ENCODE results near the gene PLPPR1.
"Not testable (repeated sequence)": the region's sequence is repeated elsewhere in the genome, so short reads cannot be mapped to it uniquely, and the experiment has no call there.

PLPPR1 gene

GRCh38 chr9:101225271-101225670, 196.7 kb downstream of the PLPPR1 start:
- DNase-seq: no peak

DNA sequence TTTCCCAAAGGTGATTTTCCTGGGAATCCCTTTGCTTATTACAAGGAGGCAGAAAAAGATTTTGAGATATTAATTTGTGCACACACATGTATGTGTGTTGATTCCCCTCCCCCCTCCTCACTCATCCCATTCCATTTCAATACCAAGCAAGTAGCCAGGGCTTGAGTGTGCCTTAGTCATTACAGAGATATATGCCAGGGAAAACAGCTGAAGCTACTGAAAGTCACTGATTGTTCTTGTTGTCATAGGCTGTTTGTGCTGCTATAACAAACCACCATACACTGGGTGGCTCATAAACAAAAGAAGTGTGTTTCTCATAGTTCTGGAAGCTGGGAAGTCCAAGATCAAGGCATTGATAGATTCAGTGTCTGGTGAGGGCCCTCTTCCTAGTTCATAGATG, 197.6 kb downstream of the PLPPR1 start:
- DNase-seq: no peak

DNA sequence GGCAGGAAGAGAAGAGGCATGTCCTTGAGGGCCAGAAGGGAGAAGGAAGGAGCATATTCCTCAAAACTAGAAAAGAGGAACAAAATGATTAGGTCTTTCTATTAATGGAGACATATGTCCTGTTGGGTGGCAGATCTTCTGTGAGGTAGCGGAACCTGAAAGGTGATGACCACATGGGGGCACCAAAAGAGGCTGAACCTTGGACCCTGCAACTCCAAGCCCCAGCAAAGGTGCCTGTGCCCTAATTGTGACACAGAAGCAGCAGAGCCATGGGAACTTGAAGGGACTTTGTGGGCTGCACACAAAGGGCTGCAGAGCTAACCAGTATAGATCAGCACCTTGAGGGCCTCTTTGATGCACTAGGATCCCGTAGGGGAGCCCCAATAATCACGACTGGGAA, 198.3 kb downstream of the PLPPR1 start:
- no peak for DNase-seq

DNA sequence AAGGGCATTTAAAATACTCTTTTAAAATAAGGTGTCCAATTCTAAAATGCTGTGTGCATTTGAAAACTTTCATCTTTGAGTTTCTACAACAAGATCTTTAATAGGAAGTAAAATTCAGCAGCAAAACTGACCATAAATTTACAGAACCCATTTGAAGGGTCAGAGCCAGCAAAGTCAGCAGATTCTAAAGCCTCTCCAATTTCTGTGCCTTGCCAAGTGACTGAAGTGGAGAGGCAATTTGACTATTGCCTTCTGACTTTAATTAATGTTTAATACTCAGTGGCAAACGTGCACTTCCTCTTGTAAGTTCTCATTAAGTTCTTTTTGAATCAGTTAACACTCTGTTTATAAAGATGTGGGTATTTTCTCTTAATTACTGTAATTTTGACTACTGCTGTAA, 201.1 kb downstream of the PLPPR1 start:
- DNase-seq: peak; percentile 50

DNA sequence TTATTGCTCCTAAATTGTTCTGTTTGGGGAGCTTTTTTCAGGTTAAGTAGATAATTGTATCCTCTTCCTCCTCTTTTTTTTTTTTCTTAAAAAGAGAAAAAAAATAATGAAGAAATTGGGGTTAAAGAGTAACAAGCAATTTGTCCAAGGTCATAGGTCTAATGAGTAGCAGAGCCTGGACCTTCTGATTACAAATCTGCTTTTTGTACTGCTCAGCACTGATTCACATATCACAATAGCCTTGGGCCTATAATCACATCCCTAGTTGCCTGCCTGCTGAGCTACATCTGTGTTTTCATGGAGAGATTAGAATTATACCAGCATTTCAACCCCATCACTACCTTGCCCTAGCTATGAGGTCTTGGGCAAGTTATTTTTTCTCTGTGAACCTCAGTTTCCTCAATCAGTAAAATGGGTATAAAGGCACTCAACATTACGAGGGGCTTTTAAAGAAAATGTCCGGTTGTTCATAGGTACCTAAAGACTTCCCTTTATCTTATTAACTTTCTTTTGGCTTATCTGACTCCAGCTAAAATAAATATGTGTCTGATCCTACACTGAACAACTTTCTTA, 204.0 kb downstream of the PLPPR1 start:
- no peak for DNase-seq

DNA sequence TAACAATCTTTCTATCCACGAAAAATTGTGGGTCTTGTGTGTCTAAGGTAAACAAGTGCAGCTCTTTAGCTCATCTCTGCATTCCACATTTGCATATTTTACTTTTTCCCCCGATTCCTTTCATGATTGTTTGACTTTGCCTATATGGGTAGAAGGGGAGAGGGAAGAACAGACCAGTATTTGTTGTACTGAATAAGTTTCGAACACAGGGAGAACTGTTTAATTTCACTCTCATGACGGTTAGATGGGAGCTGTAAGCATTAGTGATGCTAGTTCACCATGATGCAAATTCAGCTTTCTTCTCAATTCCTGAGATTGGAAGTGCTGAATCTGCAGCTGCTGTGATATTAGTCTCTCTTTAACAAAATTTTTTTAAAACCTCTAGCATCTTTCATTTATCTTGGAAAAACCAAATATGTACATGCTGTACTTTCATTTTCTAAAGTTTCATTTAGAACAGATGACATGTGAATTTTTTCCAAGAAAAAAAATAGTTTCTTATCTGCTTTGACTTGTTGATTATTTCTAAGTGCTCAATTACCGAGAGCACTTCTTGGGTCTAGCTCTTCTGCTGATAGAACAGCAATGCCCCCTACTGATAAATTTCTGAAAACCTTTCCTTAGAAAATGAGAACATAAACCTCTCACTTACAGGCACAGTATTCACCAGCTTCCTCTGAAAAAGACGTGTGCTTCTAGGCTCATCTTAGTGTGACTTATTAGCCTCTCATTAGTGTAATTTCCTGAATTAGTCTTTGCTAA, 206.8 kb downstream of the PLPPR1 start:
- peak; percentile 50 for DNase-seq

- DNase-seq: no peak
Measured at GRCh38 chr9:101242651-101243050, 214.1 kb downstream of the PLPPR1 start.

DNA sequence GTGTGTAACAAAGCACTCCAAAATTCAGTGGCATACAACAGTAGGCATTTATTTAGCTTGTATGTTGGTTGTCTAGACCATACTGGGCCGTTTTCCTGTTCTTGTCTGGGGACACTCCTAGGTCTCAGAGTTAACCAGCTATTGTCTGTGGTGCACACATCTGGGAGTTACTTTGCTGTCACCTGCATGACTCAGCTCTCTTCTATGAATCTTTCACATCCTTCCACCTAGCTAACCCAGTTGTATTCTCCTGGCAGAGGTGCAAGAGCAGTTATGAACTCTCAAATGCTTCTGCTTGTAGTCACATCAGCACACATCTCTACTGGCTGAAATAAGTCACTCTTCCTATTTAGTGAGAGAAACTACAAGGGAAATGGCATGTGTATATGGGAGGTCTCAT, 218.2 kb downstream of the PLPPR1 start:
- DNase-seq: no peak

GRCh38 chr9:101247297-101247696, 218.8 kb downstream of the PLPPR1 start:
- no peak for DNase-seq

- no peak for DNase-seq
Measured at GRCh38 chr9:101254733-101255433, 226.4 kb downstream of the PLPPR1 start.

- no peak for DNase-seq
Measured at GRCh38 chr9:101264727-101265126, 236.2 kb downstream of the PLPPR1 start.

DNA sequence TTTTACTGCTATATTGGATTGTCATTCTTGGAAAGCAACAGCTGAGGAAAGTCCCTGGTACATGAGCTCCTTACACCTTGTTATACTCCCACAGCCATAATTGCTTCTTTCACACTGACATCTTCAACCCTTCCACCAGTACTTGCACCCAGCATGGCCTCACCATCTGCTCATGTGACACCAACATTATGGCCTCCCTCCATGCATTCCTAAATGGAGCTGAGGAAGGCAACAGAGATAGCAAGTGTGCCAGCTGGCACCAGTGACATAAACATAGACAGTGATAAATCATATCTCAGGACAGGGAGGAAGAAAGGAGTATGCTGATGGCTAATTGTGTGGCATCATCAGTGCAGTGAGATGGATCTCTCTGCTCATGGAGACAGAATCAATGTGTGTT, 236.7 kb downstream of the PLPPR1 start:
- DNase-seq: no peak

- DNase-seq: no peak
Measured at GRCh38 chr9:101268426-101268825, 239.9 kb downstream of the PLPPR1 start.

- no peak for DNase-seq
Measured at GRCh38 chr9:101269591-101270283, 241.2 kb downstream of the PLPPR1 start.

DNA sequence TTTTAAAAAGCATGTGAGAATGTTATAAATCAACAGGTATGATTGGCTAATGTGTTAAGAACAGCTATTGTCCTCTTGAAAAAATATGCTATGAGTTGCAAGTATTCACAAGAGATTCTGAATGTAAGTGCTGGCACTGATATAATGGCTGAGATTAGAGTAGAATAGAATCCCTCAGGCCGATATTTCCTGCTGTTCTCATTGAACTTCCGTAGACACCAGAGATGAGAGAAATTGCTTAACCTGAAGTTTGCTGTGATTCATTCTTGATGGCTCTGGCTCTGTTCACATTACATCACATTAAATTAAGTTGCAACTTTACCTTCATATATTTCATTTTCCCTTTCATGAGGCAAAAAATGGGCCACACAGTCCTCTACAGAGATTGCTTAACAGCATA, 241.8 kb downstream of the PLPPR1 start:
- no peak for DNase-seq

GRCh38 chr9:101271102-101271501, 242.6 kb downstream of the PLPPR1 start:
- DNase-seq: no peak

GRCh38 chr9:101274971-101275768, 246.6 kb downstream of the PLPPR1 start:
- DNase-seq: no peak

GRCh38 chr9:101275769-101276250, 247.3 kb downstream of the PLPPR1 start:
- DNase-seq: no peak

DNA sequence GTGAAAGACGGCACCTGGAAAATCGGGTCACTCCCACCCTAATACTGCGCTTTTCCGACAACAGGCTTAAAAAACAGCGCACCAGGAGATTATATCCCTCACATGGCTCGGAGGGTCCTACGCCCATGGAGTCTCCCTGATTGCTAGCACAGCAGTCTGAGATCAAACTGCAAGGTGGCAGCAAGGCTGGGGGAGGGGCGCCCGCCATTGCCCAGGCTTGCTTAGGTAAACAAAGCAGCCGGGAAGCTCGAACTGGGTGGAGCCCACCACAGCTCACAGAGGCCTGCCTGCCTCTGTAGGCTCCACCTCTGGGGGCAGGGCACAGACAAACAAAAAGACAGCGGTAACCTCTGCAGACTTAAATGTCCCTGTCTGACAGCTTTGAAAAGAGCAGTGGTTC, 262.5 kb downstream of the PLPPR1 start:
- not testable (repeated sequence) for DNase-seq

GRCh38 chr9:101299901-101300300, 271.4 kb downstream of the PLPPR1 start:
- DNase-seq: no peak

DNA sequence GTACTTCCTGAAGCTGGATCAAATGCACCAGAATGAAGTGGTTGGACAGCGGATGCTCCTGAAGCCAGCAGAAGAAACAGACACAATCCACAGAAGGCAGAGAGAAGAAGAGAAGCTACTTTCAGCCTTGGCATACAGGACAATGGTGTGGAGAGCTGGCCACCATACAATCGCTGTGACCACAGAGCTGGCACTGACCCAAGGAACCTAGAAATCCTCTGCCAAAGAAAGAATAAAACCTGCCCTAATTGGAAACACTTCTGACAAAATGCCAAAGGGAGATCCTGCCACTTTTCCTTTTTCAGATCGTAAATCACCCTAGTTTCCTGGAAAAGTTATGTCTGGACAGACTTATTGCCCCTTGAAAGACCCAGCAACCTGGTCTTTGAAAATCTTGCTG, 278.5 kb downstream of the PLPPR1 start:
- no peak for DNase-seq

DNA sequence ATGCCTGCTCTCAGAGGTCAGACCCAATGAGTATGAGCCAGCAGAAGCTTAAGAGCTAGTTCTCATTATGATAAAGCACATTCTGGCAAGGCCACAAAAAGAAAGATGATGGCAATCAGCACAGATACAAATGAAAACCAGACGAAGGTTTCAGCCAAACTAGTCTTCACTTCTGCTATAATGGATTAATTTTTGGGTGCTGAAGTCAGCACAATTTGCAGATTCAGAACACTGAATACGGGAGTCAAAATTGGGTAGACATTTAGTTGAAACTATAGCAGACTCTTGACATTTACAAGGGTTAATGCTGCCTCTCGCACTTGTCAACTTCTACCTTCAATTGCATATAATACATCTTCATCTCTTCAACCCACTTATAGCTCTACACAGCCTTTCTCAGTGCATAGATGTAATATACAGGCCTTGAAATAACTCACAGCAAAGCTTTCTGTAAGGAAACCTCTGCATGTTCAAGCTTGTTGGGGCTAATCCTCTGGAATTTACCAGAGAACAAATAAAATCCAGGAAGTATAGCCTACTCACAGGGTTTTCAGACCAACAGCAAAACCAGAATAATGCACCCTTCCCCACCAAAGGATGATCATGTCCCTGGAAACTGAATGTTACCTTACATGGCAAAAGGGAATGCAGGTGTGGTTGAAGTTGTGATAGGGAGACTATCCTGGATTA, 279.1 kb downstream of the PLPPR1 start:
- DNase-seq: no peak

Data from NCI-H1417 treated with DMSO at 0.1 percent for 48 hours (cell line).